ENCODE data around the gene CLP1. TPM values are rescaled to one million over a fixed set of nuclear protein-coding genes. Genes with fewer than 3 reads are reported as not detected.

CLP1 gene
- 10 to 100 TPM; 11.3 to 14.2 TPM for total RNA-seq

DNA sequence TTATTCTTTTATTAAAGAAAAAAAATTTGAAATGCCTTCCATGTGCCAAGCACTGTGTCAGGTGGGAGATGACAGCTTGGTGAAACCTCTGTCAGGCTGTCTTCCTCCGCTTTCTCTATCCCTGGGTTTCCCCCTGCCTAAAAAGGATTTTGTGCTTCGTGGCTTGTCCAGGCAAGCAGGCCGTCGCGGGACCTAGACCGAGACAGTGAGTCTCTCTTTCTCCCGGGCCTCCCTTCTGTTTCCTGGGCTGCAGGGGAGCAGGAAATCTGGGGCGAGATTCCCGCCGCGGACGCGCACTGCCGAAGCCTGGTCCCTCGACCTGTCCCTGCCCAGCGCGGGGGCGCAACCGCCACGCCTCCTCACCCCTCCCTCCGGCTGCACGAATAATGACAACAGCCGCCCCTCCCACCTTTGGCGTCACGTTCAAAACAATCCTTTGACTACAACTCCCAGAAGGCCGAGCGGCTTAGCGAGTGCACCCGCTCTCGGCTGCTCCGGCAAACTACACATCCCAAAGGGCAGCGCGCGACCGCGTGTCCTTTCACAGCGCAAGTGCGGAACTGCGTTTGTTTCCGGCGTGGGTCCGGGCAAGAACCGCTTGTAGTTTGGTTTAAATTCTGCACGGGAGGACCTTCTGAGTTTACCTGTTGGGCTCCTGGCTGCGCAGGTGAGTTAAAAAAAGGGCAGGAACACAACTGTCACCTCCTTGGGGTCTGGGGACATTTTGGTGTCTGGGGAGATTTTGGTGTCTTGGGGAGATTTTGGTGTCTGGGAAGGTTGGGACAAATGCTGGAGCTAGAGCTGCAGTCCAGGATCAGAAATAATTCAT, at the start of gene CLP1:
Gene CLP1, plus strand, starts transcription at position 569 of the 829 bp plus-strand sequence. CDS start 1,715 bp downstream, outside the sequence.
- H3K27ac Mint-ChIP-seq = peak within 1 kb of the TSS; percentile 90
- no peaks in the 10 kb centered on the region for H3K9me3 Mint-ChIP-seq
- peaks cover 34% of the 10 kb centered on the region for H3K4me1 Mint-ChIP-seq (ENCODE audit: low read depth)
- peaks cover 21% of the 10 kb centered on the region for H3K36me3 Mint-ChIP-seq (ENCODE audit: low read depth)
- CTCF ChIA-PET = interaction anchor here (0.6 to 2.2 kb wide), 7 partner anchors 11 to 915 kb away, joined by 3 to 7 read pairs (median 3); no protein-coding TSS in a partner anchor
- intact Hi-C loops (cut with micrococcal nuclease) = loop anchor here (1.0 to 10.0 kb wide), 11 partner anchors 8 to 1897 kb away; partner anchors contain the start of genes MED19, SELENOH, SSRP1 and TIMM10
- no peaks in the 10 kb centered on the region for H3K27me3 Mint-ChIP-seq (ENCODE audit: low read depth)
- DNase-seq = peak; percentile 100
- peak within 1 kb of the TSS; percentile 92 for H3K4me3 Mint-ChIP-seq

DNA sequence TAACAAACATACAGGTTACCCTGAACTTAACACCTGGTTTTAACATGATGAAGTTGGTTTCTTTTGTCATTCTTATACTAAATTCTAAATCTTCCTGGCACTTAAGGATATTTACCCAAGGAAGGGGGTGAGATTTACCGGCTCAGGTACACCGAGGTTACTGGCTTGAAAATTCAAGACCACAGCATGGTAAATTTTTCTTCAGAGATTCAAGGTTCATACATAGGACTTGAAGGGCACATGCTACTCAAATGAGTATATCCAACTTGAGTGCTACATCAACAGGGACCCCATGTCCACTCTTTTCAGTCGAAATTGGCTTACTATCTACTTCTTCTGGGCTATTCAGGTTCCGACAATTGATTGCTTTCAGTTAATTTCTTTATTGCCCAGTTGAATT, 47.4 kb upstream of the CLP1 start:
- Mint-ChIP-seq H3K27me3 (ENCODE audit: low read depth) (no peaks in the 10 kb centered on the region), H3K9me3 (no peaks in the 10 kb centered on the region), H3K36me3 (ENCODE audit: low read depth) (no peaks in the 10 kb centered on the region), H3K27ac (no peak overlapping the region), H3K4me3 (no peak overlapping the region), H3K4me1 (ENCODE audit: low read depth) (no peaks in the 10 kb centered on the region)
- intact Hi-C loops (cut with micrococcal nuclease) = no loop called here
- CTCF ChIA-PET = interaction anchor here (0.7 to 1.3 kb wide), 2 partner anchors 22 to 116 kb away, joined by 3 to 4 read pairs; no protein-coding TSS in a partner anchor
- DNase-seq = no peak

DNA sequence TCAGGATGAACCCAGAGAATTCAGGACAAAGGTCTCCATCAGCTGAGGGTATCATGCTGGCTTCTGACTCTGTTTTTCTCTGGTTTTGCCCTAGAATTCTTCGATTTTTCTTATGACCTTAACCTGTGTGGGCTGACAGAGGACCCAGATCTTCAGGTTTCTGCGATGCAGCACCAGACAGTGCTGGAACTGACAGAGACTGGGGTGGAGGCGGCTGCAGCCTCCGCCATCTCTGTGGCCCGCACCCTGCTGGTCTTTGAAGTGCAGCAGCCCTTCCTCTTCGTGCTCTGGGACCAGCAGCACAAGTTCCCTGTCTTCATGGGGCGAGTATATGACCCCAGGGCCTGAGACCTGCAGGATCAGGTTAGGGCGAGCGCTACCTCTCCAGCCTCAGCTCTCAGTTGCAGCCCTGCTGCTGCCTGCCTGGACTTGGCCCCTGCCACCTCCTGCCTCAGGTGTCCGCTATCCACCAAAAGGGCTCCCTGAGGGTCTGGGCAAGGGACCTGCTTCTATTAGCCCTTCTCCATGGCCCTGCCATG, 43.3 kb upstream of the CLP1 start:
- intact Hi-C loops (cut with micrococcal nuclease) = no loop called here
- H3K4me1 Mint-ChIP-seq (ENCODE audit: low read depth) = no peaks in the 10 kb centered on the region
- no peaks in the 10 kb centered on the region for H3K36me3 Mint-ChIP-seq (ENCODE audit: low read depth)
- H3K27me3 Mint-ChIP-seq (ENCODE audit: low read depth) = no peaks in the 10 kb centered on the region
- peaks cover 2% of the 10 kb centered on the region for H3K9me3 Mint-ChIP-seq
- no peak overlapping the region for H3K27ac Mint-ChIP-seq
- DNase-seq = no peak
- no peak overlapping the region for H3K4me3 Mint-ChIP-seq
- CTCF ChIA-PET = interaction anchor here (0.7 to 1.4 kb wide), 3 partner anchors 30 to 130 kb away, joined by 3 read pairs; no protein-coding TSS in a partner anchor

DNA sequence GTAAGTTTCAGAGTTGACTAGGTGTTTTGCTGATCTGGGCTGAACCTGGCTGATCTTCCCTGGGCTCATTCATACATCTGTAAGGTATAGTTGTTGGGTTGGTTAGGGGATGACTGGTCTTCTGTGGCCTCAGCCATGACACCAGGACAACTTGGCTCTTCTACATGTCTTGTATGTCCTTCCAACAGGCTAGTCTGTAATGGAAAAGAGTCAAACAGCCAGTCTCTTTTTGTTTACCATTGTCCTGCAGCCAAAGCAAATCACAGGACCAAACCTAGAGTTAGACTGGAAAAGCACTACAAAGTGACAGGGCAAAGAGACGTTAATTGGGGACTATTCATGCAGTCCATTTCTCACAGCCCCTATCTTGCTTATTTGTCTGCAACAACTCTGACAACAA, 42.3 kb upstream of the CLP1 start:
- H3K27me3 Mint-ChIP-seq (ENCODE audit: low read depth) = no peaks in the 10 kb centered on the region
- H3K4me1 Mint-ChIP-seq (ENCODE audit: low read depth) = no peaks in the 10 kb centered on the region
- H3K36me3 Mint-ChIP-seq (ENCODE audit: low read depth) = no peaks in the 10 kb centered on the region
- H3K9me3 Mint-ChIP-seq = peaks cover 7% of the 10 kb centered on the region
- no peak overlapping the region for H3K4me3 Mint-ChIP-seq
- CTCF ChIA-PET = no interaction called here
- intact Hi-C loops (cut with micrococcal nuclease) = no loop called here
- H3K27ac Mint-ChIP-seq = no peak overlapping the region
- DNase-seq = no peak

DNA sequence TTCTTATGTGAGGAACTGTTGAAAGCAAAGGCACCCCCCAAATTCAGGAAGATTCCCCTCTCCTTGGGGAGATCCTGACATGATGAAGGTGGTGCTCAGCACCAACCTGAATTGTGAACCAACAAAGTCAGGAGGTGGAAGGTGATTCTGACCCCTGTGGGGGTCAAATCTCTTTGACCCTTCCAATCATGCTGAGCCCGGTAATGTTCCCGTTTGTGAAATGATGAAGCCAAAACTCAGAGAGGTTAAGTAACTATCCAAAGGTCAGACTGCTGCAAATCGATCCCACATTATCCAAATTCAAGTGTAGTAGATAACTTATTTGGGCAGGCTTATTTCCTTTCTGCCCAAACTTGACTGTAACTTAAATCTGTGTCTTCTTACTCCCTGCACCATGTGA, 41.0 kb upstream of the CLP1 start:
- H3K36me3 Mint-ChIP-seq (ENCODE audit: low read depth) = no peaks in the 10 kb centered on the region
- no peak overlapping the region for H3K27ac Mint-ChIP-seq
- no peaks in the 10 kb centered on the region for H3K4me1 Mint-ChIP-seq (ENCODE audit: low read depth)
- H3K9me3 Mint-ChIP-seq = peaks cover 11% of the 10 kb centered on the region
- no peak for DNase-seq
- CTCF ChIA-PET = no interaction called here
- intact Hi-C loops (cut with micrococcal nuclease) = no loop called here
- no peaks in the 10 kb centered on the region for H3K27me3 Mint-ChIP-seq (ENCODE audit: low read depth)
- no peak overlapping the region for H3K4me3 Mint-ChIP-seq

DNA sequence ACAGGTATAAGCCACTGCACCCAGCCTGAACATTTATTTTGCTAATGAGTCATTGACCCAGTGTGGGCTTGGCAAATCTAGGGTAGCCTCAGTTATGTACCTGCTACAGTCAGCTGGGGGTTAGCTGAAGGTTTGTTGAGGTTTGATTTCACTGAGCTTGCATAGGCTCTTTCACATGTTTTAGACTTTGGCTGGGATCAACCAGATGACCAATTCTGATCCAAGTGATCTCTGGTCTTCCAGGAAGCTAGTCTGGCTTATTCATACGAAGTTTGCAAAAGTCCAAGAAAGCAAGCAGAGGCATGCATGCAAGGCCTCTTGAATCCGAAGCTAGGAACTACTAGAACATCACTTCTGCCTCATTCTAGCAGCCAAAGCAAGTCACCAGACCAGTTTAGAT, 39.1 kb upstream of the CLP1 start:
- no peak overlapping the region for H3K27ac Mint-ChIP-seq
- H3K4me3 Mint-ChIP-seq = no peak overlapping the region
- intact Hi-C loops (cut with micrococcal nuclease) = no loop called here
- H3K9me3 Mint-ChIP-seq = peaks cover 11% of the 10 kb centered on the region
- CTCF ChIA-PET = interaction anchor here (1.0 to 1.2 kb wide), 2 partner anchors 26 to 135 kb away, joined by 3 read pairs; no protein-coding TSS in a partner anchor
- no peaks in the 10 kb centered on the region for H3K36me3 Mint-ChIP-seq (ENCODE audit: low read depth)
- H3K27me3 Mint-ChIP-seq (ENCODE audit: low read depth) = peaks cover 5% of the 10 kb centered on the region
- no peak for DNase-seq
- no peaks in the 10 kb centered on the region for H3K4me1 Mint-ChIP-seq (ENCODE audit: low read depth)

DNA sequence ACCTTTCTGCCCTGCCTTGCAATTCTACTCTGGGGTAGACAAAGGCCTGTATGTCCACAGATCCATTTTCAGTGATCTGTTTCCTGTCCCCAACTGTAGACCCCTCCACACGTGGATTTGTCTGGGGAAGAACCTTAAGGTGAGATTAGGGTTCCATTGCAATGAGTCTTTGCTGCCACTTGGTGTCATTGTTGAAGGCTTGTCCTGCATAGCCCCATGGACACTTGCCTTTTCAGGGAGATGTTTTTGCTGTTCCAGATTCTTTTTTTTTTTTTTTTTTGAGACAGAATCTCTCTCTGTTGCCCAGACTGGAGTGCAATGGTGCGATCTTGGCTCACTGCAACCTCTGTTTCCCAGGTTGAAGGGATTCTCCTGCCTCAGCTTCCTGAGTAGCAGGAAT, 38.2 kb upstream of the CLP1 start:
- Mint-ChIP-seq H3K27me3 (ENCODE audit: low read depth) (peaks cover 5% of the 10 kb centered on the region), H3K4me1 (ENCODE audit: low read depth) (no peaks in the 10 kb centered on the region), H3K27ac (no peak overlapping the region), H3K36me3 (ENCODE audit: low read depth) (no peaks in the 10 kb centered on the region), H3K4me3 (no peak overlapping the region), H3K9me3 (peaks cover 11% of the 10 kb centered on the region)
- DNase-seq = no peak
- intact Hi-C loops (cut with micrococcal nuclease) = no loop called here
- CTCF ChIA-PET = interaction anchor here (1.3 kb wide), 1 partner anchor 25 kb away, joined by 8 read pairs; no protein-coding TSS in a partner anchor

DNA sequence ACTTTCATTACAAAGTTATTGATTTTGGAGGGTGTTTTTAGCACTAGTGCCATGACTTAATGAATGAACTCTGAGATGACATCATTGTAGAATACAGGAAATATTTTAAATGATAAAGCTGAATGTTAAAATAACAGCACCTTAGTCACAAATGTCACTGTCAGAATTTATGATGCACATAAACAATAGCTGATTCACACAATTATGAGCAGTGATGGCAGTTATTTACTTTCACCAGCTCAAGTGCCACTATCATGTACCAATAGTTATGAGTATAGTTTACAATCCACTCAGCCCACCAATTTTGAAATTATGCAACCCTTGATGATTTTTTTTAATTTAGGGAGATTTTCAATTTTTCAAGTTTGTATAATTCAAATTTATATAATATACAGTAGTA, 37.1 kb upstream of the CLP1 start:
- CTCF ChIA-PET = interaction anchor here (1.3 kb wide), 1 partner anchor 24 kb away, joined by 8 read pairs; no protein-coding TSS in a partner anchor
- peaks cover 11% of the 10 kb centered on the region for H3K9me3 Mint-ChIP-seq
- no peaks in the 10 kb centered on the region for H3K36me3 Mint-ChIP-seq (ENCODE audit: low read depth)
- no peak for DNase-seq
- intact Hi-C loops (cut with micrococcal nuclease) = no loop called here
- H3K4me1 Mint-ChIP-seq (ENCODE audit: low read depth) = no peaks in the 10 kb centered on the region
- H3K4me3 Mint-ChIP-seq = no peak overlapping the region
- H3K27ac Mint-ChIP-seq = no peak overlapping the region
- peaks cover 5% of the 10 kb centered on the region for H3K27me3 Mint-ChIP-seq (ENCODE audit: low read depth)

DNA sequence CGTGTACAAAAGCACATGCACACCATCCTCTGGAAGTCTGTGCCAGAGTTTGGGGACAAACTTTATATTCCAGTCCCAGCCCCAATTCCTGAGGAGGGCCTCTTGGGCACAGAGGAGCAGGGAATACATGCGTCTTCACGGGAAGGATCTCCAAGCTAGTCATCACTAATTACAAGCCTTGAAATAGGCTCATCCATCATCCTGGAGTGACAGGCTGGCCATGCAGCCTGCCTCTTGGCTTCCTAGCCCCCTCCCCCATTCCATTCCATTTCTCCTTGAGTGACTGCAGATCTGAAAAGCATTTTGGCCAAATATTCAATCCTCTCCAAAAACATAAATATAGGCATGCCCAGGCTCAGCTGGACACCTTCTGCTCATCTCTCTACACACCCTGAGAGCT, 35.3 kb upstream of the CLP1 start:
- H3K9me3 Mint-ChIP-seq = peaks cover 11% of the 10 kb centered on the region
- no peaks in the 10 kb centered on the region for H3K4me1 Mint-ChIP-seq (ENCODE audit: low read depth)
- CTCF ChIA-PET = interaction anchor here (0.7 to 0.9 kb wide), 3 partner anchors 22 to 127 kb away, joined by 3 to 4 read pairs (median 3); partner anchors contain the start of gene UBE2L6
- no peak for DNase-seq
- H3K27ac Mint-ChIP-seq = no peak overlapping the region
- H3K27me3 Mint-ChIP-seq (ENCODE audit: low read depth) = peaks cover 5% of the 10 kb centered on the region
- H3K36me3 Mint-ChIP-seq (ENCODE audit: low read depth) = no peaks in the 10 kb centered on the region
- no peak overlapping the region for H3K4me3 Mint-ChIP-seq
- intact Hi-C loops (cut with micrococcal nuclease) = no loop called here

DNA sequence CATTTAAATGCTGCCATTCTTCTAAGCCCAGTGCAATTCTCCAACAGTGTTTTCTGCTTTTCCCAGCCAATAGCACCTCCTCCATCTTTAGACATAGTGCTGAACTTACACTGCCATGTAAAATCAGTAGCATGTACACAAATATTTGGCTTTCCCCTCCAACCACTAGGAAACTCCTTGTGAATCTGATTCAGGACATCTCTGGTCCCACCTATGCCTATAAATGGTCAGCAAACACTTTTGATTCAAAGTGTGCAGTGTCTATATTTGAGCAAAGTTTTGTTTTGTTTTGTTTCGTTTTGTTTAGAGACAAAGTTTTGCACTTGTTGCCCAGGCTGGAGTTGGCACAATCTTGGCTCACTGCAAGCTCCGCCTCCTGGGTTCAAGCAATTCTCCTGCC, 32.7 kb upstream of the CLP1 start:
- H3K36me3 Mint-ChIP-seq (ENCODE audit: low read depth) = no peaks in the 10 kb centered on the region
- no peaks in the 10 kb centered on the region for H3K4me1 Mint-ChIP-seq (ENCODE audit: low read depth)
- CTCF ChIA-PET = interaction anchor here (2.6 kb wide), 1 partner anchor 13 kb away, joined by 7 read pairs; no protein-coding TSS in a partner anchor
- no peak overlapping the region for H3K27ac Mint-ChIP-seq
- no peak for DNase-seq
- H3K27me3 Mint-ChIP-seq (ENCODE audit: low read depth) = peaks cover 5% of the 10 kb centered on the region
- no peak overlapping the region for H3K4me3 Mint-ChIP-seq
- H3K9me3 Mint-ChIP-seq = peaks cover 5% of the 10 kb centered on the region
- intact Hi-C loops (cut with micrococcal nuclease) = no loop called here

DNA sequence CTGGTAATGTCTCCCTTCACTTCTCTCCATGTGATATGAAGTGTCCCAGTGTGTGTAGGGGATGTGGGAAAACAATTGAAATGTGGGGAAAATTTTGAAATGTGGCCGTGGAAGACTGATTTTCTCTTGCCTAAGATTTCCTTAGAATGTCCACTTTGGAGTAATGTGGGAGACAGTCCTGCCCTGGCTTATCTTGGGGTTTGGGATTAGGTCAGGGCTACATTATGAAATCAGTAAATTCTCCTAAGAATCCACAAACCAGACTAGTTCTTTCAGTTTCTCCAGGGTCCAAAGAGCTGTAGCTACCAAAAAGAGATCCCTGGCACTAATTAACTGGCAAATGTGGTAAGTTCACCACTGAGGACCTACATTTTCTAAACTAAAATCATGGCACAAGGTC, 30.7 kb upstream of the CLP1 start:
- Mint-ChIP-seq H3K9me3 (no peaks in the 10 kb centered on the region), H3K36me3 (ENCODE audit: low read depth) (no peaks in the 10 kb centered on the region), H3K27ac (no peak overlapping the region), H3K4me1 (ENCODE audit: low read depth) (no peaks in the 10 kb centered on the region), H3K4me3 (no peak overlapping the region), H3K27me3 (ENCODE audit: low read depth) (peaks cover 7% of the 10 kb centered on the region)
- CTCF ChIA-PET = interaction anchor here (1.2 to 2.6 kb wide), 3 partner anchors 11 to 59 kb away, joined by 3 to 7 read pairs (median 6); partner anchors contain the start of gene UBE2L6
- DNase-seq = no peak
- intact Hi-C loops (cut with micrococcal nuclease) = no loop called here

DNA sequence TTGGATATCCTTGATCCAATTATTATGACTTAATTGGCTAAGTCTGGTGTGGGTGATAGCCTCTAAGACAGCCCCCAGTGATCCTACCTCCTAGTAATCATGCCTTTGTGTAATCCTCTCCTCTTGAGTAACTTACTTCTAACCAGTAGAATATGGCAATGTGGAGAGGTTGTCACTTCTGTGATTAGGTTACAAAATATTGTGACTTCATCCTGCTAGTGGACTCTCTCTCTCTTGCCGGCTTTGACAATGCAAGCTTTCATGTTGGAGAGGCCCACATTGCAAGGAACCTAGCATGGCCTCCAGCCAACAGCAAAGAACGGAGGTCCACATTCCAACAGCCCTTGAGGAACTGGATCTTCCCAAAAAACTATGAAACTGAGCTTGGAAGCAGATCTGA, 27.4 kb upstream of the CLP1 start:
- DNase-seq = no peak
- H3K4me1 Mint-ChIP-seq (ENCODE audit: low read depth) = no peaks in the 10 kb centered on the region
- CTCF ChIA-PET = interaction anchor here (1.3 to 4.0 kb wide), 2 partner anchors 10 to 14 kb away, joined by 5 to 26 read pairs; no protein-coding TSS in a partner anchor
- H3K36me3 Mint-ChIP-seq (ENCODE audit: low read depth) = no peaks in the 10 kb centered on the region
- H3K27me3 Mint-ChIP-seq (ENCODE audit: low read depth) = peaks cover 12% of the 10 kb centered on the region
- no peak overlapping the region for H3K4me3 Mint-ChIP-seq
- intact Hi-C loops (cut with micrococcal nuclease) = no loop called here
- no peaks in the 10 kb centered on the region for H3K9me3 Mint-ChIP-seq
- no peak overlapping the region for H3K27ac Mint-ChIP-seq
